ENCODE results near the gene BEND5. TPM values are rescaled to one million over a fixed set of nuclear protein-coding genes. Genes with fewer than 3 reads are reported as not detected.

BEND5 gene
- total RNA-seq, 4 donors from 2014 or later = 1.5 to 1.9 TPM; not detected in 2

DNA sequence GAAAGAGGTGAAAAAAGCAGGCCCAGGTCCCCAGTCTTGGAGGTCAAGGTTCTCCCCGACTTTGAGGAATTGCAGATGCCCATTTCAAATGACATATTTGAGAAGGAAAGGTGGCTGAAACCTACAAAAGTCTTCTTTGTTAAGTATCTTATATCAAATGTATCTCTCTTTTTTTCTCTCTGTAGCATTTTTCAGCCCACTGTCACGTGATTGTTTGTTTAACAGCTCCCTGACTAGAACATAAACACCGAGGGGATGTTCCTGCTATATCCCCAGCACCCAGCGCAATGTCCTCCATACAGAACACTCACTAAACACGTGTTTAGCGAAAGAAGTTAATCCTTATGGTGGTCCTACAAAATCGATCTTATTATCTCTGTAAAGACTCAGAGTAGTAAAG is 27.6 kb downstream of the BEND5 start:
- H3K27ac ChIP-seq = no peak overlapping the region
- WGBS, 2 donors (ENCODE audit: low coverage in 1 of 2) = 71 to 76% methylated on average over 2 to 7 of the region's 7 CpGs
- in situ Hi-C loops (cut with MboI; ENCODE audit: low pct_ligation_motif_present in 1 of 4, low pct_unique_long_range_greater_than_20kb in 1 of 4, low sequenced_read_pairs in 3 of 4) (no loop called here), intact Hi-C loops (cut with DNase I; ENCODE audit: low total_unique reads) (no loop called here)
- H3K9me3 ChIP-seq = no peaks in the 10 kb centered on the region
- TF ChIP-seq POLR2AphosphoS5 (IDR thresholded peaks at IDR 0.05) = no peak
- TF ChIP-seq EP300 (IDR thresholded peaks at IDR 0.05; ENCODE audit: low read depth) = no peak
- TF ChIP-seq POLR2A (IDR thresholded peaks at IDR 0.05) = no peak
- TF ChIP-seq, protein P1, sequence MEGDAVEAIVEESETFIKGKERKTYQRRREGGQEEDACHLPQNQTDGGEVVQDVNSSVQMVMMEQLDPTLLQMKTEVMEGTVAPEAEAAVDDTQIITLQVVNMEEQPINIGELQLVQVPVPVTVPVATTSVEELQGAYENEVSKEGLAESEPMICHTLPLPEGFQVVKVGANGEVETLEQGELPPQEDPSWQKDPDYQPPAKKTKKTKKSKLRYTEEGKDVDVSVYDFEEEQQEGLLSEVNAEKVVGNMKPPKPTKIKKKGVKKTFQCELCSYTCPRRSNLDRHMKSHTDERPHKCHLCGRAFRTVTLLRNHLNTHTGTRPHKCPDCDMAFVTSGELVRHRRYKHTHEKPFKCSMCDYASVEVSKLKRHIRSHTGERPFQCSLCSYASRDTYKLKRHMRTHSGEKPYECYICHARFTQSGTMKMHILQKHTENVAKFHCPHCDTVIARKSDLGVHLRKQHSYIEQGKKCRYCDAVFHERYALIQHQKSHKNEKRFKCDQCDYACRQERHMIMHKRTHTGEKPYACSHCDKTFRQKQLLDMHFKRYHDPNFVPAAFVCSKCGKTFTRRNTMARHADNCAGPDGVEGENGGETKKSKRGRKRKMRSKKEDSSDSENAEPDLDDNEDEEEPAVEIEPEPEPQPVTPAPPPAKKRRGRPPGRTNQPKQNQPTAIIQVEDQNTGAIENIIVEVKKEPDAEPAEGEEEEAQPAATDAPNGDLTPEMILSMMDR (IDR thresholded peaks at IDR 0.05) = no peak
- no peak for DNase-seq
- H3K27me3 ChIP-seq = no peaks in the 10 kb centered on the region
- no peaks in the 10 kb centered on the region for H3K36me3 ChIP-seq
- H3K4me1 ChIP-seq = no peaks in the 10 kb centered on the region
- H3K4me3 ChIP-seq = no peak overlapping the region

DNA sequence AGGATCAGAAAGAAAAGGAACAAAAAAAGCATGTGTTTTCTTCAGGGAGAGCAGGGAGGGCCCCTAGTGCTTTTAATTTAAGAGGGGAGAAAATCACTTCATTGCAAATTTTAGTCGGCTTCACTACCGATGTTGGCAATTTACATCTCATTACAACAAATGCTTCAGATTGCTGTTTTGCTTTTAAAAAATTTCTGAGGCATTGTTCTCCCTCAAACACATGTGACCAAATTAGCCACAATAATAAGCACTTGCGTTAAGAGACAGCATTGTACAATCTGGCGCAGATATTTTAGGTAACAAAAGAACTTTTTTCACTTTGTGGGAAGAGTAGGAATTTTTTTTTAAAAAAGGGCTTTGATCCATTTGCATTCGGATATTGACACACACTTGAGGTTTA is 29.8 kb downstream of the BEND5 start:
- Histone ChIP-seq H3K36me3 (no peaks in the 10 kb centered on the region), H3K4me3 (no peak overlapping the region), H3K27ac (no peak overlapping the region), H3K9me3 (no peaks in the 10 kb centered on the region), H3K27me3 (no peaks in the 10 kb centered on the region), H3K4me1 (no peaks in the 10 kb centered on the region)
- 90 to 96% methylated on average over 3 to 5 of the region's 5 CpGs for WGBS, 2 donors (ENCODE audit: low coverage in 1 of 2)
- intact Hi-C loops (cut with DNase I; ENCODE audit: low total_unique reads) (no loop called here), in situ Hi-C loops (cut with MboI; ENCODE audit: low pct_ligation_motif_present in 1 of 4, low pct_unique_long_range_greater_than_20kb in 1 of 4, low sequenced_read_pairs in 3 of 4) (no loop called here)
- no peak for DNase-seq
- TF ChIP-seq, protein P1 (IDR thresholded peaks at IDR 0.05) = no peak
- TF ChIP-seq EP300 (IDR thresholded peaks at IDR 0.05; ENCODE audit: low read depth) (no peak), POLR2A (IDR thresholded peaks at IDR 0.05) (no peak), POLR2AphosphoS5 (IDR thresholded peaks at IDR 0.05) (no peak)

DNA sequence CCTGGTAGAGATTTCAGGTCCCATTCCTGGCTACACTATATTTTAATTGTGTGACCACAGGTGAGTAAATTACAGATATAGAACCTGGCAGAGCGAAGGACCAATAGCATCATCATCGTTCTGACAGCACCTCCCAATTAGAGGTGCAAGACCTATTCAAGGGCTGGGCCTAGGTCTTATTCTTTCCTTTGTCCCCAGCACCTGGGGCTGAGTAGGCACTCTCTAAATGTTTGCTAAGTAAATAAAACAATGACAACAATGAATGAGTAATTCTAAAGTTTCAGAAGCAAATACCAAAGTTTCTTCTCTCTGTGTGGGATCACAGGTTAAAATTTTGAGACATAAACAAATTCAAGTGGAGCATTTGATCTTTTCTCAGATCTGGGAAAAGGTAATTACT is 32.7 kb downstream of the BEND5 start:
- no peak overlapping the region for H3K27ac ChIP-seq
- no peaks in the 10 kb centered on the region for H3K36me3 ChIP-seq
- no peak for DNase-seq
- intact Hi-C loops (cut with DNase I; ENCODE audit: low total_unique reads) (no loop called here), in situ Hi-C loops (cut with MboI; ENCODE audit: low pct_ligation_motif_present in 1 of 4, low pct_unique_long_range_greater_than_20kb in 1 of 4, low sequenced_read_pairs in 3 of 4) (no loop called here)
- H3K4me3 ChIP-seq = no peak overlapping the region
- 86 to 93% methylated on average over 2 of the region's 2 CpGs for WGBS, 2 donors (ENCODE audit: low coverage in 1 of 2)
- no peaks in the 10 kb centered on the region for H3K9me3 ChIP-seq
- H3K4me1 ChIP-seq = no peaks in the 10 kb centered on the region
- H3K27me3 ChIP-seq = no peaks in the 10 kb centered on the region
- TF ChIP-seq POLR2AphosphoS5 (IDR thresholded peaks at IDR 0.05) (no peak), EP300 (IDR thresholded peaks at IDR 0.05; ENCODE audit: low read depth) (no peak), POLR2A (IDR thresholded peaks at IDR 0.05) (no peak)
- TF ChIP-seq, protein P1 (IDR thresholded peaks at IDR 0.05) = no peak

DNA sequence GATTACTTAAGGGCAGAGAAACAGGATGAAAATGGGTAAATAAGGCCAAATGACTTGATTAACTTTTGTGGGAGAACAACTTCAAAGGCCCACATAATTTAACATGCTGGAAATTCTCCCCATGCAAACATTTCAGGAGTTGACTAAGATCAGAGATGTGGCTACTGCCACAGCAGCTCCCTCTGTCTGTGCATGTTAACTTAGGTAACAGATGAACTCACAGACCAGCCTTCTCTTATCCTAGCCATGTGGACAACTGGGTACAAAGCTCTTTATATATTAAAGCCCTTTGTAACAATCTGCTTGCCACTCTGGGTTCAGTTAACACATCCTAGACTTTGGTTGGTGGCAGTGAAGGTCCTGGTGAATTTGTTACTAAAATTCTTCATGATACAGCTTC is 33.2 kb downstream of the BEND5 start:
- Histone ChIP-seq H3K27me3 (no peaks in the 10 kb centered on the region), H3K9me3 (no peaks in the 10 kb centered on the region), H3K36me3 (no peaks in the 10 kb centered on the region), H3K27ac (no peak overlapping the region), H3K4me3 (no peak overlapping the region), H3K4me1 (no peaks in the 10 kb centered on the region)
- in situ Hi-C loops (cut with MboI; ENCODE audit: low pct_ligation_motif_present in 1 of 4, low pct_unique_long_range_greater_than_20kb in 1 of 4, low sequenced_read_pairs in 3 of 4) (no loop called here), intact Hi-C loops (cut with DNase I; ENCODE audit: low total_unique reads) (no loop called here)
- TF ChIP-seq EP300 (IDR thresholded peaks at IDR 0.05; ENCODE audit: low read depth) (no peak), POLR2A (IDR thresholded peaks at IDR 0.05) (no peak), POLR2AphosphoS5 (IDR thresholded peaks at IDR 0.05) (no peak)
- TF ChIP-seq, protein P1 (IDR thresholded peaks at IDR 0.05) = no peak
- DNase-seq = no peak

All from transverse colon (tissue), 4 donors.